LHCN-M2 (cell line): Measurements from ENCODE around the gene MACF1. TPM values are rescaled to one million over a fixed set of nuclear protein-coding genes. Genes with fewer than 3 reads are reported as not detected.
"Not testable (repeated sequence)": the region's sequence is repeated elsewhere in the genome, so short reads cannot be mapped to it uniquely, and the experiment has no call there.

Source experiments
- DNase-seq: peaks from one replicate; pipeline ENCODE4 v3.0.0-alpha.2; 2012; ENCODE audit warnings: low read depth
- total RNA-seq: library from RNA; depleted of rRNA; stranded (reverse); fragments of >200 nt; gene quantifications from 2 replicates; pipeline ENCODE4 v1.2.3, GENCODE V29; 2014

MACF1 gene
- total RNA-seq, 1 experiment from 2014 or later, result 366 TPM

GRCh38 chr1:39508857-39509305, 304.4 kb downstream of the MACF1 start:
- peak; percentile 78 for DNase-seq

GRCh38 chr1:39509360-39510009, 305.0 kb downstream of the MACF1 start:
- DNase-seq, result peak; percentile 90

GRCh38 chr1:39510570-39511186, 306.2 kb downstream of the MACF1 start:
- not testable (repeated sequence) for DNase-seq

GRCh38 chr1:39511477-39511876, 307.0 kb downstream of the MACF1 start:
- DNase-seq, result not testable (repeated sequence)

GRCh38 chr1:39512234-39512847, 307.8 kb downstream of the MACF1 start:
- not testable (repeated sequence) for DNase-seq

GRCh38 chr1:39514710-39515124, 310.2 kb downstream of the MACF1 start:
- not testable (repeated sequence) for DNase-seq

- DNase-seq, result peak; percentile 44
These were observed 310.9 kb downstream of the MACF1 start for GRCh38 chr1:39515131-39516086.

GRCh38 chr1:39516841-39517240, 312.3 kb downstream of the MACF1 start:
- DNase-seq, result not testable (repeated sequence)

GRCh38 chr1:39517936-39518335, 313.4 kb downstream of the MACF1 start:
- not testable (repeated sequence) for DNase-seq

- not testable (repeated sequence) for DNase-seq
These were observed 314.9 kb downstream of the MACF1 start for GRCh38 chr1:39519376-39519775.

GRCh38 chr1:39522221-39522620, 317.7 kb downstream of the MACF1 start:
- DNase-seq, result not testable (repeated sequence)

- DNase-seq, result no peak
These were observed 318.4 kb downstream of the MACF1 start for GRCh38 chr1:39522661-39523567.

- DNase-seq, result no peak
These were observed 319.7 kb downstream of the MACF1 start for GRCh38 chr1:39524171-39524570.

GRCh38 chr1:39524591-39525365, 320.3 kb downstream of the MACF1 start:
- no peak for DNase-seq

- no peak for DNase-seq
These were observed 321.1 kb downstream of the MACF1 start for GRCh38 chr1:39525366-39526165.

GRCh38 chr1:39526466-39527189, 322.1 kb downstream of the MACF1 start:
- no peak for DNase-seq

GRCh38 chr1:39527190-39527579, 322.7 kb downstream of the MACF1 start:
- DNase-seq, result not testable (repeated sequence)

GRCh38 chr1:39528082-39528481, 323.6 kb downstream of the MACF1 start:
- no peak for DNase-seq
